H9 (cell line): ENCODE data around the gene LARGE1. TPM values are rescaled to one million over a fixed set of nuclear protein-coding genes. Genes with fewer than 3 reads are reported as not detected.

ENCODE experiments used
- DNase-seq: peaks from one replicate; pipeline ENCODE4 v3.0.0-alpha.2; 2017
- H2AFZ ChIP-seq: one replicate; pipeline ENCODE4 v1.6.1; 2013; ENCODE audit warnings: mild to moderate bottlenecking, low read length, control low read depth, moderate library complexity
- H2AK5ac ChIP-seq: 2 replicates; pipeline ENCODE4 v1.6.1; 2013; ENCODE audit warnings: low read length, control low read depth, mixed read lengths; ENCODE audit not compliant: insufficient read length
- H2BK120ac ChIP-seq: one replicate; pipeline ENCODE4 v1.6.1; 2013; ENCODE audit warnings: low read depth, mild to moderate bottlenecking, low read length, control low read depth, inconsistent platforms; ENCODE audit not compliant: poor library complexity, severe bottlenecking
- H2BK12ac ChIP-seq: 2 replicates; pipeline ENCODE4 v1.6.1; 2013; ENCODE audit warnings: low read length, control low read depth, mixed read lengths, low read depth; ENCODE audit not compliant: insufficient read length
- H2BK15ac ChIP-seq: 2 replicates; pipeline ENCODE4 v1.6.1; 2013; ENCODE audit warnings: low read depth, low read length, control low read depth
- H2BK20ac ChIP-seq: one replicate; pipeline ENCODE4 v1.6.1; 2013; ENCODE audit warnings: low read depth, mild to moderate bottlenecking, low read length, control low read depth, inconsistent platforms; ENCODE audit not compliant: poor library complexity, severe bottlenecking
- H2BK5ac ChIP-seq: 2 replicates; pipeline ENCODE4 v1.6.1; 2013; ENCODE audit warnings: low read length, control low read depth, mixed read lengths; ENCODE audit not compliant: insufficient read length
- H3K14ac ChIP-seq: 2 replicates; pipeline ENCODE4 v1.6.1; 2013; ENCODE audit warnings: low read length, control low read depth; ENCODE audit not compliant: insufficient read depth
- H3K18ac ChIP-seq: 2 replicates; pipeline ENCODE4 v1.6.1; 2013; ENCODE audit warnings: low read depth, mild to moderate bottlenecking, mixed read lengths, low read length, control low read depth; ENCODE audit not compliant: insufficient read length
- H3K23ac ChIP-seq: 2 replicates; pipeline ENCODE4 v1.6.1; 2013; ENCODE audit warnings: low read length, control low read depth, mixed read lengths, low read depth; ENCODE audit not compliant: insufficient read length
- H3K23me2 ChIP-seq: 2 replicates; pipeline ENCODE4 v1.6.1; 2013; ENCODE audit warnings: low read depth, mild to moderate bottlenecking, mixed read lengths, low read length, control low read depth; ENCODE audit not compliant: insufficient read length, poor library complexity, severe bottlenecking
- H3K27ac ChIP-seq: 2 replicates; pipeline ENCODE4 v1.5.1; 2013; ENCODE audit warnings: low read length, control low read depth, mixed read lengths, low read depth; ENCODE audit not compliant: insufficient read length
- H3K27me3 ChIP-seq: 2 replicates; pipeline ENCODE4 v1.6.1; 2013; ENCODE audit warnings: low read length, control low read depth, inconsistent platforms; ENCODE audit not compliant: insufficient read depth
- H3K4ac ChIP-seq: 2 replicates; pipeline ENCODE4 v1.6.1; 2013; ENCODE audit warnings: low read depth, mild to moderate bottlenecking, control low read depth, inconsistent platforms, low read length, moderate library complexity
- H3K4me1 ChIP-seq: 2 replicates; pipeline ENCODE4 v1.6.1; 2013; ENCODE audit warnings: low read length, control low read depth, inconsistent platforms; ENCODE audit not compliant: insufficient read depth
- H3K4me2 ChIP-seq: 2 replicates; pipeline ENCODE4 v1.6.1; 2013; ENCODE audit warnings: low read length, control low read depth, mixed read lengths; ENCODE audit not compliant: insufficient read length, insufficient read depth
- H3K56ac ChIP-seq: 2 replicates; pipeline ENCODE4 v1.6.1; 2013; ENCODE audit warnings: low read depth, mild to moderate bottlenecking, mixed read lengths, low read length, control low read depth; ENCODE audit not compliant: insufficient read length
- H3K79me1 ChIP-seq: 2 replicates; pipeline ENCODE4 v1.6.1; 2013; ENCODE audit warnings: low read depth, mild to moderate bottlenecking, moderate library complexity, low read length, control low read depth, inconsistent platforms; ENCODE audit not compliant: insufficient read depth, poor library complexity, severe bottlenecking
- H3K79me2 ChIP-seq: 2 replicates; pipeline ENCODE4 v1.6.1; 2013; ENCODE audit warnings: low read length, control low read depth, inconsistent platforms; ENCODE audit not compliant: insufficient read depth
- H3K9ac ChIP-seq: 2 replicates; pipeline ENCODE4 v1.6.1; 2013; ENCODE audit warnings: low read length, control low read depth, mixed read lengths; ENCODE audit not compliant: insufficient read length; ENCODE audit errors: extremely low read depth
- H3K9me3 ChIP-seq: one replicate; pipeline ENCODE4 v1.6.1; 2013; ENCODE audit warnings: low read depth, low read length, inconsistent platforms; ENCODE audit not compliant: control insufficient read depth
- H3T11ph ChIP-seq: one replicate; pipeline ENCODE4 v1.6.1; 2013; ENCODE audit warnings: mild to moderate bottlenecking, low read length, control low read depth, inconsistent platforms
- H4K20me1 ChIP-seq: one replicate; pipeline ENCODE4 v1.6.1; 2013; ENCODE audit not compliant: control insufficient read depth, insufficient read length, insufficient read depth
- H4K5ac ChIP-seq: 2 replicates; pipeline ENCODE4 v1.6.1; 2013; ENCODE audit warnings: low read depth, mild to moderate bottlenecking, mixed read lengths, low read length, control low read depth; ENCODE audit not compliant: insufficient read length
- H4K8ac ChIP-seq: replicated peaks from 2 replicates; pipeline ENCODE4 v1.6.1; 2013; ENCODE audit warnings: low read length, control low read depth, mixed read lengths, low read depth; ENCODE audit not compliant: insufficient read length
- H4K91ac ChIP-seq: 2 replicates; pipeline ENCODE4 v1.6.1; 2013; ENCODE audit warnings: low read depth, mild to moderate bottlenecking, moderate library complexity, mixed read lengths, low read length, control low read depth; ENCODE audit not compliant: insufficient read length
- H3K27ac Mint-ChIP-seq, 3 experiments: 2 replicates in 2 of 3; 3 replicates in 1 of 3; pipeline ENCODE4 v1.8.0; 2020 to 2021; ENCODE audit warnings: mixed read lengths in 3 of 3, mild to moderate bottlenecking in 1 of 3, moderate library complexity in 1 of 3
- H3K27me3 Mint-ChIP-seq: 2 replicates; pipeline ENCODE4 v1.8.0; 2021; ENCODE audit warnings: low read depth, mild to moderate bottlenecking, moderate library complexity, mixed read lengths
- H3K36me3 Mint-ChIP-seq, 3 experiments: 2 replicates in 2 of 3; 3 replicates in 1 of 3; pipeline ENCODE4 v1.8.0; 2020 to 2021; ENCODE audit warnings: low read depth in 3 of 3, mixed read lengths in 3 of 3; ENCODE audit not compliant: insufficient read depth in 1 of 3
- H3K4me1 Mint-ChIP-seq, 2 experiments: 2 replicates each; pipeline ENCODE4 v1.8.0; 2020; ENCODE audit warnings: mixed read lengths in 2 of 2
- H3K4me3 Mint-ChIP-seq, 2 experiments: 2 replicates in 1 of 2; 3 replicates in 1 of 2; pipeline ENCODE4 v1.8.0; 2020 to 2021; ENCODE audit warnings: mild to moderate bottlenecking in 2 of 2, mixed read lengths in 2 of 2, moderate library complexity in 1 of 2
- H3K9me3 Mint-ChIP-seq, 2 experiments: 2 replicates in 1 of 2; 3 replicates in 1 of 2; pipeline ENCODE4 v1.8.0; 2020; ENCODE audit warnings: mild to moderate bottlenecking in 2 of 2, mixed read lengths in 2 of 2, moderate library complexity in 1 of 2
- CTCF ChIP-seq: fragments of 200-600 bp; sonication (generic); conservative IDR thresholded peaks from 3 replicates; pipeline ENCODE4 v1.8.0; 2021; ENCODE audit warnings: antibody characterized with exemption, mild to moderate bottlenecking
- WGBS: extraction: QIAGEN DNeasy Blood & Tissue Kit; methylation state at CpG from one replicate; pipeline ENCODE4 v1.1.7; 2013; ENCODE audit warnings: missing lambda C conversion rate, low lambda C conversion rate, mixed read lengths; ENCODE audit not compliant: insufficient read length; ENCODE audit errors: extremely low coverage; 5-methylcytosine and 5-hydroxymethylcytosine counted together
- total RNA-seq: library from RNA; stranded (reverse); gene quantifications from 2 replicates; pipeline ENCODE4 v1.2.1, GENCODE V29; 2021

Gene LARGE1
- total RNA-seq, 1 experiment from 2014 or later = 43.5 TPM

- Histone ChIP-seq H3K4me1 (peaks cover 19% of the 10 kb centered on the region; the same call in 1 of the 2 replicates), H3K9me3 (no peaks in the 10 kb centered on the region), H3K14ac (no peak overlapping the region), H2BK15ac (no peak overlapping the region), H3T11ph (no peak overlapping the region), H3K27ac (peak overlapping the region; percentile 11), H2AFZ (no peak overlapping the region), H4K8ac (no peak overlapping the region), H2AK5ac (no peak overlapping the region), H3K56ac (no peak overlapping the region), H4K20me1 (no peaks in the 10 kb centered on the region), H2BK120ac (no peak overlapping the region), H3K23ac (no peak overlapping the region), H3K79me1 (peaks cover 11% of the 10 kb centered on the region), H3K79me2 (peaks cover 12% of the 10 kb centered on the region; the same call in 1 of the 2 replicates), H3K23me2 (no peaks in the 10 kb centered on the region), H2BK12ac (no peak overlapping the region), H3K9ac (no peak overlapping the region), H3K18ac (no peak overlapping the region), H4K5ac (no peak overlapping the region), H3K27me3 (no peaks in the 10 kb centered on the region), H3K4me2 (peak overlapping the region; percentile 24), H4K91ac (no peak overlapping the region), H3K4ac (no peak overlapping the region), H2BK5ac (no peak overlapping the region), H2BK20ac (no peak overlapping the region)
- peak overlapping the region; percentile 24 to 93 (median 65); a peak in 5 of 7 replicates for H3K27ac Mint-ChIP-seq
- H3K4me1 Mint-ChIP-seq = peaks cover 43 to 62% of the 10 kb centered on the region in 2 experiments
- H3K36me3 Mint-ChIP-seq = peaks cover 0 to 3% (median 0%) of the 10 kb centered on the region in 3 experiments; a peak in 1 of 7 replicates
- no peak for TF ChIP-seq CTCF
- no peak for DNase-seq
- no peaks in the 10 kb centered on the region for H3K27me3 Mint-ChIP-seq
- H3K4me3 Mint-ChIP-seq = peak overlapping the region in 1 of 2 experiments; percentile 67; a peak in 3 of 5 replicates
- WGBS = no CpG with 5 or more reads among the region's 6 CpGs
- H3K9me3 Mint-ChIP-seq = no peaks in the 10 kb centered on the region
Observed at GRCh38 chr22:33666961-33667619, 253.2 kb downstream of the LARGE1 start.
